ENCODE data around the gene NFATC2IP.

DNA sequence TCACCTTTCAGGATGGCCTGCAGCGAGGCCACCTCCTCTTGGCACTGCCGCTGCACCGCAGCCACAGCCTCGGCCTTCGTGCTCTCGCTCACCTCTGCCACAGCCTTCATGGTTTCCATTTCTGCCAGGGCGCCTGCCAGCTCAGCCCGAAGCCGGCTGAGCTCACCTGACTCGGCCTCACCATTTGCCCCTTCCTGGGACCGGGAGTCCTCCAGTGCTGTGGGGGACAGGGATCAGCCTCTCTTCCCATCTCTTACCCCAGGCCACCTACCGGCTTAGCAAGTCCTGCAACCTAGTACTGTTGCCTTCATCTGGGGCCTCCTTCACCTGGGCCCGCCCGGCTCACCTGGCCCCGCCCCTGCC lies 26.4 kb upstream of the NFATC2IP start:
- TF ChIP-seq, protein P1, sequence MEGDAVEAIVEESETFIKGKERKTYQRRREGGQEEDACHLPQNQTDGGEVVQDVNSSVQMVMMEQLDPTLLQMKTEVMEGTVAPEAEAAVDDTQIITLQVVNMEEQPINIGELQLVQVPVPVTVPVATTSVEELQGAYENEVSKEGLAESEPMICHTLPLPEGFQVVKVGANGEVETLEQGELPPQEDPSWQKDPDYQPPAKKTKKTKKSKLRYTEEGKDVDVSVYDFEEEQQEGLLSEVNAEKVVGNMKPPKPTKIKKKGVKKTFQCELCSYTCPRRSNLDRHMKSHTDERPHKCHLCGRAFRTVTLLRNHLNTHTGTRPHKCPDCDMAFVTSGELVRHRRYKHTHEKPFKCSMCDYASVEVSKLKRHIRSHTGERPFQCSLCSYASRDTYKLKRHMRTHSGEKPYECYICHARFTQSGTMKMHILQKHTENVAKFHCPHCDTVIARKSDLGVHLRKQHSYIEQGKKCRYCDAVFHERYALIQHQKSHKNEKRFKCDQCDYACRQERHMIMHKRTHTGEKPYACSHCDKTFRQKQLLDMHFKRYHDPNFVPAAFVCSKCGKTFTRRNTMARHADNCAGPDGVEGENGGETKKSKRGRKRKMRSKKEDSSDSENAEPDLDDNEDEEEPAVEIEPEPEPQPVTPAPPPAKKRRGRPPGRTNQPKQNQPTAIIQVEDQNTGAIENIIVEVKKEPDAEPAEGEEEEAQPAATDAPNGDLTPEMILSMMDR (IDR thresholded peaks at IDR 0.05) = no peak
- TF ChIP-seq POLR2A (IDR thresholded peaks at IDR 0.05) = no peak
